GM19328 (cell line): ENCODE measurements around the gene TRAM2.

Experiments
- ATAC-seq: cut with Tn5 transposase; IDR thresholded peaks from one replicate; pipeline ENCODE4 v1.9.1; 2021; ENCODE audit warnings: mild to moderate bottlenecking, moderate library complexity; ENCODE audit not compliant: unreplicated experiment

Gene TRAM2, protein sequence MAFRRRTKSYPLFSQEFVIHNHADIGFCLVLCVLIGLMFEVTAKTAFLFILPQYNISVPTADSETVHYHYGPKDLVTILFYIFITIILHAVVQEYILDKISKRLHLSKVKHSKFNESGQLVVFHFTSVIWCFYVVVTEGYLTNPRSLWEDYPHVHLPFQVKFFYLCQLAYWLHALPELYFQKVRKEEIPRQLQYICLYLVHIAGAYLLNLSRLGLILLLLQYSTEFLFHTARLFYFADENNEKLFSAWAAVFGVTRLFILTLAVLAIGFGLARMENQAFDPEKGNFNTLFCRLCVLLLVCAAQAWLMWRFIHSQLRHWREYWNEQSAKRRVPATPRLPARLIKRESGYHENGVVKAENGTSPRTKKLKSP

DNA sequence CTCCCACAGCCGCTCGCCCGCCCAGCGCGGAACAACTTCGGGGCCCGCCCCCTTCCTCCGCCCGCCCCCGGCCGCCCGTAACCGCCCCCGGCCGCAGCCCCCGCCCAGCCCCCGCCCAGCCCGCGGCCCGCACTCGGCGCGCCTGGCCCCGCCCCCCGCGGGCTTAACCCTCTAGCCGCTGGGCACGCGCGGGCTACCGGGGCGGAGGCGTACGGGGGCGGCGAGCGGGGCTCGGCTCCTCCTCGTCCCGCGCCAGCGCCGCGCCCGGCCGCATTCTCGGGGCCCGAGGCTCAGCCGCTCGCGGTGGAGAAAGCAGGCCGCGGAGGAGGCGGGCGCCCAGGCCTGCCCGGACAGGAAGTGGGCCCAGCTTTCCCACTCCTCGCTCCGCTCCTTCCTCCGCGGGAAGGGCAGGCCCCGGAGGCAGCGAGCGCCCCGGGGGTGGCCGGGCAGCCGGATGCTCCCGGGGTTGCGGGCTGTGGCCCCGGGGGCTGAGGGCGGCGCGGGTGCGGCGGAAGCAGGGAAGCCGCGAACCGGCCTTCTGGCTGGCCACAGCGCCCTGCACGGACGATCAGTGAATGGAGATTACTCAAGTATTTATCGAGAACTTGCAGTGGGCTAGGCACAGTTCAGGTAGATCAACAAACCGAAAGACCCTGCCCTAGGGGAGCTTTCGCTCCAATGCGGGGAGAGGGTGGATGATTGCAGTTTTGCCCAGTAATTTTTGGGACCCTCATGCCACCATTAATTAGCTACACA is at the start of gene TRAM2:
Gene TRAM2, minus strand, starts transcription at position 39 of the 756 bp plus-strand sequence. CDS start 145 bp downstream, outside the sequence.
- ATAC-seq: peak; percentile 50

GRCh38 chr6:52622810-52623209 is 46.0 kb upstream of the TRAM2 start:
- no peak for ATAC-seq

GRCh38 chr6:52621631-52622030 is 44.8 kb upstream of the TRAM2 start:
- no peak for ATAC-seq

- no peak for ATAC-seq
Measured at GRCh38 chr6:52620906-52621190, 44.0 kb upstream of the TRAM2 start.

GRCh38 chr6:52620055-52620905 is 43.4 kb upstream of the TRAM2 start:
- no peak for ATAC-seq

DNA sequence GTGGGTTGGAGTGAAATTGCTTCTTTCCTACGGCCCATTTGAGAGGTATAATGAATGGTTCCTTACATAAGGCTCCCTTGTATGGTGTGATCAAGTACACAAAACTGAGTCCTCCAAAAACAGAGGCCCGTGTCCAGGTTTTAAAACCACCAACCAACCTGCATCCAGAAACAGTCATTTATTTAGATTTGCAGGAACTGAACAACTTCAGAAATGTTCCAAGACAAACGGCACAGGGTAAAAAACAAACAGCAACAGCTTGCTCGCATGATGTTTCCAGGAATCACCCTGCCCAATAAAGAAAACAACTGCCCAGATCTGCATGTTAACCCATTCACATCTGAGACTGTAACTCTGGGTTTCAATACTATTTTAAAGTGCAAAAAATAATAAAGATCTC is 40.2 kb upstream of the TRAM2 start:
- ATAC-seq: no peak

- no peak for ATAC-seq
Measured at GRCh38 chr6:52616059-52616690, 39.3 kb upstream of the TRAM2 start.

DNA sequence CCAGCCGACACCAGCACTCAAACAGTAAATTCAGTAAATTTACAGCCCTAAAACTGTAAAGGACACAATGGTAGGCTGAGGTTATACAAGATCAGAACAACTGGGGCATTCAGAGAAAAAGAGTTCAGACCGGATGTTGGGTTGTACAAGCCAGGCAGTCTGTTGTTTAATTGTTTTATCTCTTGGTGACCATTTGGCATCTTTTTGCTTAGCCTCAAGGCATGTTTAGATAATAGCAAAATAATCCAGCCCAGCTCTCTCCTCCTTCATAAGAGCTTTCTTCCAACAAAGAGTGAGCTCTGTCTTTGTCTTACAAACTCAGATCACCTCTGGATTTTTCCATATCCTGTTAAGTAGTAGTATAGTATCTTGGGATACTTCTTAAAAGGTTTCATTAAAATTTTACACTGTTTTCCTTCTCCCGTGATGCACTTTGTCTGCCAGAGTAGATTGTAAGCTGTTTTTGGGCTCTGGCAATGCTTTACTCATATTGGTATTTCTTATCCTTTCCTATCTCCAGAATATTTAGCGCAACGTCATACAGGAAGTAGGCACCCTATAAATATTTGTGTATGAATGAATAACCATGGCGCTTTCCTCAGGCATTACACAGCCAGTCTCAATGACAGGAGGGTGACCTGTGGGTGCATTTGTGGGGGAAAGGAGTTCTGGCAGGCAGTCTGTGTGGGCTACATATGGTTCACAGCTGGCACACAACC is 35.6 kb upstream of the TRAM2 start:
- no peak for ATAC-seq

DNA sequence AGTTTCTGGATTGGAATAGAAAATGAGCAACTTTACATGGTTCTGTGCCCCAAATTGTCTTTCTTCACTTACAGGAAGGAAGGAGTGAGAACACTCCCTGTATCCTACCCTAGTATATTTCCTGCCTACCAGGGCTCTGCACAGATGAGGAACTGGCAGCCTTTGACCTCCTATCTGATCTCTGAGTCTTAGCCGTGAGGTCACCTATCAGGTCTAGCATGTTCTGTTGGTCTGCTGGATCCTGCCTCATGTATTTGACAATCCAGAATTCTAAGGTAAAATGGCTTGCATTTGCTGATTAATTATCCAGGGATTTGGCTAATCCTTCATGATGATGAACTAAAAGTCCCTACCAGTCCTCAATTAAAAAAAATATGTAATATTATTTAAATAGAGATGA is 35.0 kb upstream of the TRAM2 start:
- no peak for ATAC-seq

- no peak for ATAC-seq
Measured at GRCh38 chr6:52610745-52611355, 34.0 kb upstream of the TRAM2 start.

GRCh38 chr6:52610011-52610410 is 33.2 kb upstream of the TRAM2 start:
- ATAC-seq: no peak

DNA sequence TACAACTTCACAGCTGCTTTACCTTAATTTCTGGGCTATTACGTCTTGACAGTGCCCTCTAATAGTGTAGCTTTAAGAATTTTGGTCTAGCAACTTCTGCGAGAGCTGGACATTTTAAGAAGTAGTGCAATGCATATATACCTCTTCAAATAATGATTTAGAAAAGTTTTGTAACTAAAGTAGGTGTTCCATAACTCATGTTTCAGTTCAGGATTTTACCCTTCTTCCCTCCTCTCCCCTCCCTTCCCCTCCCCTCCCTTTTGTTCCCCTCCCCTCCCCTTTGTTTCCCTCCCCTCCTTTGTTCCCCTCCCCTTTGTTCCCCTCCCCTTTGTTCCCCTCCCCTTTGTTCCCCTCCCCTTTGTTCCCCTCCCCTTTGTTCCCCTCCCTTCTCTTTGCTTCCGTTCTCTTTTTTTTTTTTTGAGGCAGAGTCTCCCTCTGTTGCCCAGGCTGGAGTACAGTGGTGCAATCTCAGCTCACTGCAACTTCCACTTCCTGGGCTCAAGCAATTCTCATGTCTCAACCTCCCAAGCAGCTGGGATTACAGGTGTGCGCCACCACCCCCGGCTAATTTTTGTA is 28.8 kb upstream of the TRAM2 start:
- no peak for ATAC-seq

GRCh38 chr6:52603000-52603795 is 26.3 kb upstream of the TRAM2 start:
- ATAC-seq: no peak

DNA sequence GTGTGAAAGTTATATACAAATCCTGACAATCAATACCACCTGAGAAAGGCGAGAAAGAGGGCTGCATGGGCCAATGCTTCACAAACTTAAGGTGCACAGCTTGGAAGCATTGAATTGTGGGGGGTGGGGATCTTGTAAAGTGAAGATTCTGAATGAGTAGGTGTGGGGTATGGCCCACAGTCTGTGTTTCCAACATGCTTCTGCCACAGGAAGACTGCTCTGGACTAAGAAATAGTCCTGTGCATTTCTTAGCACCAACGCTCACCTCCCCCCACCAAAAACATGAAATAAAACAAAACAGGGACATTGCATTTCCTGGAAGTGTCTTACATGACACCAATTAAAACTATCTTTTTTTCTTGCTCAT is 21.9 kb upstream of the TRAM2 start:
- no peak for ATAC-seq

- ATAC-seq: no peak
Measured at GRCh38 chr6:52598123-52598823, 21.4 kb upstream of the TRAM2 start.

DNA sequence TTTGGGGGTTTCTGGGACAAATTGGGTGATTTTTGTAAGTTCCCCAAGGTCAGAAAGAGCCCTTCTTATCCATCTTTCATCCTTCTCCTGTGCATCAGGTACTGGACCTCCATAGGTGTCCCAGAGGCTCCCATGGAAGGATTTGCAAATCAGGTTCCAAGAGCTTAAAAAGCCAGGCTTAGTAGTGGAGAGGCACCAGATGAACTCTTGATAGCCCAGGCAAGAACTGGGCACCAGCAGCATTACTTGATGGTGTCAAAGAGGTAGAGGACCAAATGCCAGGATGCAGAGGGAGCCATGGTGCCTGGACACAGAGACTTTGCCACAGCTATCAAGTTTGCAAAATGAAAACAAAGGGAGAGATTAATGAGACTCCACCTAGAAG is 20.9 kb upstream of the TRAM2 start:
- ATAC-seq: no peak

GRCh38 chr6:52596371-52597028 is 19.6 kb upstream of the TRAM2 start:
- ATAC-seq: no peak

GRCh38 chr6:52595796-52596130 is 18.9 kb upstream of the TRAM2 start:
- ATAC-seq: peak; percentile 48
